ENCODE measurements around the gene ZFYVE21.

ZFYVE21 gene

GRCh38 chr14:103692159-103692558, 23.5 kb upstream of the ZFYVE21 start:
- no peak for DNase-seq (ENCODE audit: low spot score)

- no peak for DNase-seq (ENCODE audit: low spot score)
Measured at GRCh38 chr14:103692871-103693270, 22.7 kb upstream of the ZFYVE21 start.

- DNase-seq (ENCODE audit: low spot score), result no peak
Measured at GRCh38 chr14:103693515-103693914, 22.1 kb upstream of the ZFYVE21 start.

GRCh38 chr14:103694572-103695026, 21.0 kb upstream of the ZFYVE21 start:
- DNase-seq (ENCODE audit: low spot score), result no peak

- no peak for DNase-seq (ENCODE audit: low spot score)
Measured at GRCh38 chr14:103695296-103696069, 20.1 kb upstream of the ZFYVE21 start.

- no peak for DNase-seq (ENCODE audit: low spot score)
Measured at GRCh38 chr14:103696070-103696402, 19.6 kb upstream of the ZFYVE21 start.

- no peak for DNase-seq (ENCODE audit: low spot score)
Measured at GRCh38 chr14:103696466-103697071, 19.0 kb upstream of the ZFYVE21 start.

- no peak for DNase-seq (ENCODE audit: low spot score)
Measured at GRCh38 chr14:103697206-103697602, 18.4 kb upstream of the ZFYVE21 start.

- no peak for DNase-seq (ENCODE audit: low spot score)
Measured at GRCh38 chr14:103697603-103698379, 17.8 kb upstream of the ZFYVE21 start.

GRCh38 chr14:103698380-103699260, 17.0 kb upstream of the ZFYVE21 start:
- DNase-seq (ENCODE audit: low spot score), result no peak

- DNase-seq (ENCODE audit: low spot score), result no peak
Measured at GRCh38 chr14:103699261-103699661, 16.3 kb upstream of the ZFYVE21 start.

GRCh38 chr14:103699901-103700752, 15.5 kb upstream of the ZFYVE21 start:
- no peak for DNase-seq (ENCODE audit: low spot score)

- no peak for DNase-seq (ENCODE audit: low spot score)
Measured at GRCh38 chr14:103700753-103701490, 14.7 kb upstream of the ZFYVE21 start.

- DNase-seq (ENCODE audit: low spot score), result no peak
Measured at GRCh38 chr14:103702095-103702494, 13.5 kb upstream of the ZFYVE21 start.

- DNase-seq (ENCODE audit: low spot score), result no peak
Measured at GRCh38 chr14:103702497-103703432, 12.8 kb upstream of the ZFYVE21 start.

GRCh38 chr14:103703433-103704385, 11.9 kb upstream of the ZFYVE21 start:
- peak; percentile 50 for DNase-seq (ENCODE audit: low spot score)

GRCh38 chr14:103704708-103705107, 10.9 kb upstream of the ZFYVE21 start:
- DNase-seq (ENCODE audit: low spot score), result peak; percentile 40

GRCh38 chr14:103705118-103705503, 10.5 kb upstream of the ZFYVE21 start:
- peak; percentile 91 for DNase-seq (ENCODE audit: low spot score)

All from kidney capillary endothelial cell (primary cell).